Measurements from ENCODE around the gene SH2D4B. TPM values are rescaled to one million over a fixed set of nuclear protein-coding genes. Genes with fewer than 3 reads are reported as not detected.

The SH2D4B gene
- total RNA-seq, 1 donor from 2014 or later, result 0.34 TPM

DNA sequence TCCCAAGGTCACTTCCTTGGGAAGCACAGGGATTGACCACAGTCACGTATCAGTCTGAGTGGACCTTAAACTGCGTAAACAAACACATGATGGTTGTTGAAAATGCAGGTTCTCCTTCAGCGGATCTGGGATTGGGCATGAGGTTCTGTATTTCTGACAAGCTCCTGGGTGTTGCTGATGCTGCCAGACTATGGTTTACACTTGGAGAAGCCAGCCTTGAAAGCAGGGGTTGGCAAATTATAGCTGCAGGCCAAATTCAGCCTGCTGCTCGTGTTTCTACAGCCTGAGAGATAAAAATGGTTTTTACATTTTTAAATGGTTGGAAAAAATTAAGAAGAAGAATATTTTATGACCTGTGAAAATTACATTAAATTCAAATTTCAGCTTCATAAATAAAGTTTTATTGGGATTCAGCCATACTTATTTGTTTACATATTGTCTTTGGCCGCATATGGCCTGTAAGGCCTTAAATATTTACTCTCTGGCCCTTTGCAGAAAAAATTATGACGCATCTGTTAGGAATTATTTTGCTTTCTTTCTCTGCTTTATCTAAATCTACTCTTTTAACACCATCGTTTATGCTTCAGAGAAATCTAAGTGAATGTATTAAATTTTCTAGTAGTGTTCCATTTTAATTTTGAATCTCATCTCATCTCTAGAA is 109.6 kb downstream of the SH2D4B start:
- no peak for DNase-seq

DNA sequence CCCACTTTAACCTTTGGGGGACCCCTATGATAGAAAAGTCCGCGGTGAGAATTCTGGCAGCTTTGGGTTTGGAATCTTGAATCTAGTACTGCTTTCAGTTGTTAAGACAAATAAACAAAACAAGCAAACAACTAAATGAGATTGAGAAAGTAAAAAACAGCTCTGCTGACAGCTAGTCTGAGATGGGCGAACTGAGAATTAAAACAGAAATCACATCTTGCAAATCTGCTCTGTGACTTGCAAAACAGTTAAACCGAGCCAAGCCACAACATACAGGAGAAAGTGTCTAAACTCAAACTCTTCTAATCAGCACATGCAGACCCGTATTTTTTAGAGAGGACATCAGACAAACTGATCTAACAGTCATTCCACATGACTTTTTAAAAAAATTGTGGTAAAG is 110.4 kb downstream of the SH2D4B start:
- no peak for DNase-seq

- no peak for DNase-seq
Measured at GRCh38 chr10:80649183-80649582, 111.5 kb downstream of the SH2D4B start.

- DNase-seq, result no peak
Measured at GRCh38 chr10:80655898-80656297, 118.2 kb downstream of the SH2D4B start.

- DNase-seq, result no peak
Measured at GRCh38 chr10:80658068-80658467, 120.4 kb downstream of the SH2D4B start.

DNA sequence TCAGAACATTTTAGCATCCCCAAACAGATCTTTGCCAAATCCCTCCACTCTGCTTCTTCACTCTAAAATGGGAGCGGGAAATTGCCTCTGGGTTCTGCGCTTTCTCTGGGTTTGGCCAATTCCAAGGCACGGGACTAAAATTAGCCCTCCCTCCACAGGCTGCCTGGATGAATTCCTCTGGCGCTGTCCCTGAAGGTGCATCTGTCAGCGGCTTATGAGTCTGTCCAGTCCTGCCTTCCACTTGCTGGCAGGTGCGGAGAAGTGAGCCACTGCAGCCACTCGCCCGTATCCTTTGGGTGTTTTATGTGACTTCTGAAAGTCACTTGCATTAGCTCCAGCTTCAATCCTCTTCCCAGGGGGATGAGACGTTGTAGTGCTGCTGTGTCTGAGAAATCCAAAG is 121.6 kb downstream of the SH2D4B start:
- DNase-seq, result no peak

DNA sequence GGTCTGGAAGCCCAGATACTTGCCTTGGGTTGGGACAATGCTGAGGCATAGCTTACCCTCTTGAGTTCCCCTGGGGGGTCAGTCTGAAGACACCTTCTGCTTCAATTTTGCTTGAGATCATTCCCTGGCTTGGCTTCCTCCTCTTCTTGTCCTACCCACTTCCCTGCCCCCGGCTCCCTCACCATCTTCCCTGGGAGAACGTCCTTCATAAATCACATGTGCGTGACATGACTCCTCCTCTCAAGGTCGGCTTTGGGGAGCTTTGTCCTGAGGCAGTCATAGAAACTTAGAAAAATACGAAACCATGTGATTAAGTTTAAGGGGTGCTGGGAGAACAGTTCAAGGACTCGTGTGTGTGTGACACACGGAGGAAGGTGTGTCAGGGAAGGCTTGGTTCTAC is 122.6 kb downstream of the SH2D4B start:
- DNase-seq, result no peak

- DNase-seq, result no peak
Measured at GRCh38 chr10:80660736-80661135, 123.0 kb downstream of the SH2D4B start.

GRCh38 chr10:80661526-80661925 is 123.8 kb downstream of the SH2D4B start:
- no peak for DNase-seq

- DNase-seq, result peak; percentile 87
Measured at GRCh38 chr10:80662429-80663261, 124.9 kb downstream of the SH2D4B start.

- DNase-seq, result peak; percentile 82
Measured at GRCh38 chr10:80664071-80664680, 126.5 kb downstream of the SH2D4B start.

DNA sequence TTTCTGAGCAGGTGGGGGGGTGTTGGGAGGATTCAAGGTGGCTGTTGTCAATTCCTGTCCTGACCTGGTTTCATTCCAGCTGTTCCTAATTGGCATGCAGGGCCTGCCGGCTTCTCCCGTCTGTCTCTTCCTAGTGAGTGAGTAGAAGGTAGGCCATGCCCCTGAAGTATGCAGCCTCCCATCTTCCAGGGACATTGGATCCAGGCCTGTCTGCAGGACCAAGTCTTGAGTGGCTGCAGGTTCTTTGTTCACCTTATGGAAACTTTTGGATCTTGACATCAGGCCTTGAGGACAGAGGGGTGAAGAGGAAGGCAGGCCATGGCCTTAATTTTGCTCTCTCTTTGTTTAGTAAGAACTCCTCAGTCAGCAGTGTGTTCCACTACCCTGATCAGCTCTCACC is 131.8 kb downstream of the SH2D4B start:
- no peak for DNase-seq

DNA sequence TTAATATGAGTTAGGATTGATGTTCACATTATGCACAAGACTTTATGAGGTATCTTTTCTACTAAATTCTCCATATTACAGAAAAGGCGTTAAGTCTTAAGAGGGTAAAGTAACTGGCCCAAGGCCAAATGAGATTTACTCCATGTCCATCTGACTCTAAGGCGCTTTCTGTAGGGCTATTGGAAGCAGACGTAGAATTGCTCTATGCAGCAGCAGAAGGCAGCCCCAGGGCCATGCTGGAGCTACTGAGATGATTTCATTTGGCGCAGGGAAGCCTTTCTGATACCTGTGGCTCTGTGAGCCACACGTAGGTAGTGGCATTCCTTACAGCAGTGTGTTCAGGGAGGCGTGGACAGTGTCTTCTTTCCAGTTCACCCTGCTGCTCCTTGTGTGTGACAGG is 133.1 kb downstream of the SH2D4B start:
- no peak for DNase-seq

DNA sequence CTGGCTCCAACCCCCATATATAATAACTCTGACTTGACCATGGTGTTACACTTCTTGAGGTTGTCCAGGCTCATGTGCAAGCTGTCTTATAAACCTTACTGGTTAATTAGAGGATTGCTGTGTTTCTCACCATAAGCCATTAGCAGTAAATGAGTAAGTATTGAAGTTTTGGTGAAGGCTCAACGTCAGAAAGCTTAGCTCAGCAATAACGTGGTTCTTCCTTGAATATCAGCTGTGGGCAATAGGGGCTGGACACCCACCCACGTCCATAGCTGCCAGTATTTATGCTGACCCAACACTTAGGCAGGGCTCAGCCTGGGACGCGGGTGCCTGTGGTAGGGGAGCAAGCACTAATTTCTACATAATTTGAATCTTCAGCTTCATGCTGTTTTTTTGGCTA is 134.1 kb downstream of the SH2D4B start:
- DNase-seq, result no peak

DNA sequence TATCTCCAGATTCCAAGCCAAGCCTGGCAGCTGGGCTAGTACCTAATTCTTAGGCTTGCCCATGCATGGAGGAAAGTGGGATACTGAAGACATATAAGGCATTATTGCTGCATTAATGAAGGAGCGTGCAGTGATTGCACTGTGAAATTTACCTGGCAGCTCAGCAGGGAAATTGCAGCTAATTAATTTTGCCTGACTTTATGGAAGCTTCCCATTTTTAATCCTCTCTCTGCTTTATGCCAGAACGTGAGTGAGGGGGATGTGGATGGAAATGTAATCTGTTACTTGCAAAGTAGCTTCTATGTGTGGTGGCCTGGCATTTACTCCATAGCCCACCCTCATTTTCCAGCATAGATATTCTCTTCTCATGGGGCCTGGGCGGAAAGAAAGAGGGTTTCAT is 134.9 kb downstream of the SH2D4B start:
- DNase-seq, result no peak

DNA sequence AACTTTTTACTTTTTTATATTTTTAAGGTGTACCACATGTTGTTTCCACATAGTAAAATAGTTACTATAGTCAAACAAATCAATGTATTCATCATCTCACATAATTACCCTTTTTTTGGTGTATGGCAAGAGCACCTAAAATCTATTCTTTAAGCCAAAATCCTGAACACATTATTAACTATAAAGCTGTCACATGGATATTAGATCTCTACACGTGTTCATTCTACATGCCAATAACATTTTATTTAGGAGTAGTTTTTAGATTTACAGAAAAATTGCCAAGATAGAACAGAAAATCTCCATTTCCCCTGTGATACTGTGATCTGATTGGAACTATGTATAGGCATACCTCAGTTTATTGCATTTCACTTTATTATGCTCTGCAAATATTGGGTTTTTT is 137.1 kb downstream of the SH2D4B start:
- no peak for DNase-seq

DNA sequence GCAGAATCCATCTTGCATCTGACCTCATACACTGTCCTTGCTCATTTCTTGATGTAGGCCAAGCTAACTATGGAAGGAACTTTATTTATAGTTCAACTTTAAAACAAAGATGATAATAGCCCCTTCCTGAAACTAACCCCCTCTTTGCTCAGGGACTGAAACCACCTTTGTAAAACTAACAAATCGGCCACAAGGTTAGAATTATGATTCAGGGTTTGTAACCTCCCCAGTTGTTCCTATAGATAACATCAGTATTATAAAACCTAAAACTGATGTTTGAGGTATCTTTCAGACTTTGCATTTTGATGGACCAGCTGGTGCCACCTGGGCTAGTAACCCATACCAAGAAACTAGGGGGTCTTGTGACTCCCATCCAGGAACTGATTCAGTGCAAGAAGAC is 143.4 kb downstream of the SH2D4B start:
- DNase-seq, result no peak

- DNase-seq, result peak; percentile 59
Measured at GRCh38 chr10:80684259-80684658, 146.6 kb downstream of the SH2D4B start.

GRCh38 chr10:80685355-80685754 is 147.7 kb downstream of the SH2D4B start:
- no peak for DNase-seq

- no peak for DNase-seq
Measured at GRCh38 chr10:80686734-80687475, 149.2 kb downstream of the SH2D4B start.

DNA sequence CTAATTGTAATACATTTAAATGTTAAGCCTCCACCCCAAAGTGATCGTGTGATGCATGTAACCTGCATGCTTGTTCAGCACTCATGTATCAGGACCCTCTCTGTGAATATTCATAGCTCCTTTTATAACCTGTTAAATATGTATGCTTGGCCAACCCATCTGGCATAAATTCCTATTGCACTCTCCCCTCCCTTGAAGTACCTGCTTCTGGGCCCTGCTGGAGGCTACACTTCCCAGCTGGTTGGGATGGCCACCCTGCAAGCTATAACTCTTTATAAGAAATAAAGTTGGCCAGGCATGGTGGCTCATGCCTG is 149.7 kb downstream of the SH2D4B start:
- DNase-seq, result no peak

DNA sequence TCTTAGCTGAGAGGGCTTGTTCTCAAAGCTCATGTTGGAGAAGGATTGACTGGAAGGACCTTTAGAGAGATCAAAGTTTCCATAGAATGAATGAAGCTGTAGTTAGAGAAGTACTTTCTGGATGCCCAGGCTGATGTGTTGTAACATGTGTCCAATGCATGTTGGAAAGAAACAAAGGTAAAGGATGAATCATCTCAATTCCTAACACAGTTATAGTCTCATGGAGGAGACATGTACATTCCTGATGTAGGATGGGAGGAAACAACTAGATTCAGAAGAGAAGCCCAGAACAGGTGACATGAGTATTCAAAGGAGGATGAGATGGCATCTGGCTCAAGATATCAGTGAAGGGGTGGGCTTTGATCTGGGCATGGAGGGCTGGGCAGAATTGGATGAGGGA is 152.7 kb downstream of the SH2D4B start:
- no peak for DNase-seq

- DNase-seq, result no peak
Measured at GRCh38 chr10:80691441-80691840, 153.7 kb downstream of the SH2D4B start.
